Stomach (tissue), 4 donors: ENCODE results near the gene DDX25.

Experiments used
- CTCF ChIP-seq, 7 experiments: fragments of 450-650 bp in 4 of 7; fragments of 200-600 bp in 3 of 7; sonication (generic) in 3 of 7; IDR thresholded peaks; one replicate each; pipeline ENCODE4 v1.5.1; 2016 to 2019; ENCODE audit warnings: antibody characterized with exemption in 7 of 7, control low read depth in 2 of 7, mild to moderate bottlenecking in 1 of 7
- EP300 ChIP-seq: sonication (generic); formaldehyde crosslinking; IDR thresholded peaks from one replicate; pipeline ENCODE4 v1.6.1; 2017; ENCODE audit warnings: antibody characterized with exemption
- POLR2A ChIP-seq, 4 donors: fragments of 450-650 bp; IDR thresholded peaks; one replicate each; pipeline ENCODE4 v1.6.1; 2016; ENCODE audit warnings: antibody characterized with exemption in 4 of 4, control low read depth in 2 of 4, mild to moderate bottlenecking in 1 of 4, moderate library complexity in 1 of 4
- POLR2AphosphoS5 ChIP-seq, 3 donors: sonication (generic); formaldehyde crosslinking; IDR thresholded peaks; one replicate each; pipeline ENCODE4 v1.6.1; 2016; ENCODE audit warnings: antibody characterized with exemption in 3 of 3

- TF ChIP-seq CTCF (IDR thresholded peaks at IDR 0.05) (no peak), POLR2A (IDR thresholded peaks at IDR 0.05) (no peak), POLR2AphosphoS5 (IDR thresholded peaks at IDR 0.05) (no peak), EP300 (no peak)
Measured at GRCh38 chr11:125918140-125918840, 14.0 kb downstream of the DDX25 start.
